AG04449 (cell line): ENCODE measurements around the gene MCTP1.

Source experiments
- CTCF ChIA-PET: fragments of 350-600 bp; formaldehyde crosslinking; extraction: SDS; loops from one replicate; lab custom pipeline; 2021; ENCODE audit warnings: antibody characterized with exemption; lab: Yijun Ruan, JAX
- POLR2A ChIA-PET: fragments of 400-600, 350-600 bp; formaldehyde crosslinking; extraction: SDS; loops from one replicate; lab custom pipeline; 2020; ENCODE audit warnings: antibody characterized with exemption, inconsistent platforms; lab: Yijun Ruan, JAX
- DNase-seq: peaks from one replicate; pipeline ENCODE4 v3.0.0-alpha.2; 2010; ENCODE audit warnings: low read depth, low spot score
- H3K4me3 ChIP-seq: 2 replicates; pipeline ENCODE4 v1.5.1; 2011; ENCODE audit warnings: low read depth, mild to moderate bottlenecking, control low read depth, low read length
- TF ChIP-seq, protein P1 (sequence below): IDR thresholded peaks from one replicate; pipeline ENCODE4 v1.5.1; 2011; ENCODE audit warnings: mild to moderate bottlenecking, moderate library complexity, low read length, control low read depth, inconsistent platforms; ENCODE audit not compliant: insufficient read depth; ENCODE audit errors: missing control alignments

The MCTP1 gene

GRCh38 chr5:94736498-94736897, 548.4 kb downstream of the MCTP1 start:
- no peak overlapping the region for H3K4me3 ChIP-seq
- TF ChIP-seq, protein P1, sequence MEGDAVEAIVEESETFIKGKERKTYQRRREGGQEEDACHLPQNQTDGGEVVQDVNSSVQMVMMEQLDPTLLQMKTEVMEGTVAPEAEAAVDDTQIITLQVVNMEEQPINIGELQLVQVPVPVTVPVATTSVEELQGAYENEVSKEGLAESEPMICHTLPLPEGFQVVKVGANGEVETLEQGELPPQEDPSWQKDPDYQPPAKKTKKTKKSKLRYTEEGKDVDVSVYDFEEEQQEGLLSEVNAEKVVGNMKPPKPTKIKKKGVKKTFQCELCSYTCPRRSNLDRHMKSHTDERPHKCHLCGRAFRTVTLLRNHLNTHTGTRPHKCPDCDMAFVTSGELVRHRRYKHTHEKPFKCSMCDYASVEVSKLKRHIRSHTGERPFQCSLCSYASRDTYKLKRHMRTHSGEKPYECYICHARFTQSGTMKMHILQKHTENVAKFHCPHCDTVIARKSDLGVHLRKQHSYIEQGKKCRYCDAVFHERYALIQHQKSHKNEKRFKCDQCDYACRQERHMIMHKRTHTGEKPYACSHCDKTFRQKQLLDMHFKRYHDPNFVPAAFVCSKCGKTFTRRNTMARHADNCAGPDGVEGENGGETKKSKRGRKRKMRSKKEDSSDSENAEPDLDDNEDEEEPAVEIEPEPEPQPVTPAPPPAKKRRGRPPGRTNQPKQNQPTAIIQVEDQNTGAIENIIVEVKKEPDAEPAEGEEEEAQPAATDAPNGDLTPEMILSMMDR = no peak
- CTCF ChIA-PET = interaction anchor here (1.0 to 3.9 kb wide), 7 partner anchors 12 to 1068 kb away, joined by 3 to 42 read pairs (median 5); no protein-coding TSS in a partner anchor
- DNase-seq = no peak
- POLR2A ChIA-PET = no interaction called here

GRCh38 chr5:94731471-94731870, 553.4 kb downstream of the MCTP1 start:
- H3K4me3 ChIP-seq = no peak overlapping the region
- TF ChIP-seq, protein P1 = no peak
- DNase-seq = no peak
- ChIA-PET CTCF (no interaction called here), POLR2A (no interaction called here)

DNA sequence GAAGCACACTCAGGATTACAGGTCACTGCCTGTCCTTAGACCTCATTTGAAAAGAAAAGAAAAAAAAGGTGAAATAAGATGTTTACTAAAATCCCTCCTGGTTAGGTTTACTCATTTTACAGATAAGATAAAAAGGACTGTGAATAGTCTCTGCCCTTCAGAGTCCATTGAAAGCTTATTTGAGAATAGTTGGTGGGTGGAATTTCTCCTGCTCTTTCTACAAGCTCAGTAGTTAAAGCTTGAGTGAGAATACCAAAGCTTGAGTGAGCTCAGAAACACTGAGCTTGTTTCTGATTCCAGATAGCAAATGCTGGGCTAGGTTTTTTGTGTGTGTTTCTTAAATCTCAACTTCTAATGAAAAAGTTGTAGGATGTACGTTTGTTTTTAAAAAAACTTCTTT, 559.8 kb downstream of the MCTP1 start:
- no peak for DNase-seq
- no peak overlapping the region for H3K4me3 ChIP-seq
- ChIA-PET CTCF (interaction anchor here (1.9 kb wide), 1 partner anchor 13 kb away, joined by 9 read pairs; no protein-coding TSS in a partner anchor), POLR2A (no interaction called here)
- TF ChIP-seq, protein P1 = no peak

GRCh38 chr5:94715768-94716167, 569.1 kb downstream of the MCTP1 start:
- no peak for DNase-seq
- TF ChIP-seq, protein P1 = no peak
- CTCF ChIA-PET = interaction anchor here (1.1 kb wide), 1 partner anchor 22 kb away, joined by 5 read pairs; no protein-coding TSS in a partner anchor
- no peak overlapping the region for H3K4me3 ChIP-seq
- POLR2A ChIA-PET = no interaction called here

DNA sequence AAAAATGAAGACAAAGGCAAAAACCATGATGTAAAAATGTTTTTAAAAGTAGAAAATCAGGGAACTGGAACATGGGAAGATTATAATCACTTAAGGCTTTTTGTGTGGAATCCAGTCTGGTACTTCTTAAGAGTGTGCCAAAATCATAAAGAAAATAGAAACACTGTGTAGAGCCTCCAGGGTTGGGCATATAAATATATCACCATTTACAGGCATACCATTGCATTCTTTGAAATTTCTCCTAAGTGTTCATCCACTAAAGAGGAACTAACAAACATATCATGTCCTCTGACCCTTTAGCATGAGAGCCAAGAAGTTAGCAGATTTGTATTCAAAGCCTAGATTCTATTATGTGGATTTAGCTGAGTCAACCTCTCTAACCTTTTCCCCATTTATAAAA, 573.1 kb downstream of the MCTP1 start:
- POLR2A ChIA-PET = no interaction called here
- CTCF ChIA-PET = interaction anchor here (1.2 kb wide), 1 partner anchor 26 kb away, joined by 3 read pairs; no protein-coding TSS in a partner anchor
- no peak for DNase-seq
- TF ChIP-seq, protein P1 = no peak
- no peak overlapping the region for H3K4me3 ChIP-seq

GRCh38 chr5:94709277-94709676, 575.6 kb downstream of the MCTP1 start:
- DNase-seq = no peak
- TF ChIP-seq, protein P1 = no peak
- CTCF ChIA-PET = no interaction called here
- H3K4me3 ChIP-seq = no peak overlapping the region
- POLR2A ChIA-PET = no interaction called here
